Measurements from ENCODE around the gene IGSF3.

DNA sequence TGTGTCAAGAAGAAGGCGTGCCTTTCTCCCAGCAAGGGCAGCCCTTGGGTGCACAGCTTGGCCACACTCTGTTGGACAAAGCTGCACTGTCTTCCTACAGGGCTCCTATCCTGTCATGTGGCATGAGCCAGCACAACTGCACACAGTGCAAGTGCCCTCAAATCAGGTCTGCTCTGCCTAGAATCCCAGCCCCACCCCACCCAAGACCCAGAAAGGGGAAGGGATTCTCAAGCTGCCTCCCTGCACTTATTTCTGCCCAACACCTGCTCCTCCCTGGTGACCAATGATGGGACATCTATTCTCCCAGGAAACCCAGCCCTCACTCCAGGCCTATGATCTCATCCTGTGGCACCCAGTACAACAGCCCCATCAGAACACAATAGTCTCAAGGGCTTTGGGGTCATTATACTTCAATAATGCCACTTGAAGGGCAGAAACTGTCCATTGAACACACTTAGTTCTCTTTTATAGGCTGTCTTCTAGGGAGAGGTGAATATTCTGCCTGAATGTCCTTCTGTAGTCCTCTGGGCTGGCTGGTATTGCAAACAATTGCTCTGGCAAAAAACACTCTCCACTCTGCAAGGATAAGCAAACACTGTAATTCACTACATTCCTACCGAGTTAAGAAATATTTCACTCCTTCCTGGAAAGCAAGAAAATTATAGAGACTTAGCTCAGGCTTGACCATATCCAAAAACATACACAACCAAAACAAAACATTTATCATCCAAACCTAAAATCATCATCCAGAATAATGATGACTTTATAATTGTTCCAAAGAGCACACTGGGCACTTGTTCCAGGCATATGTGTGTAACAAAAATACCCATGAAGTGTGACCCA lies 43.1 kb upstream of the IGSF3 start:
- TF ChIP-seq POLR2AphosphoS5 (IDR thresholded peaks at IDR 0.05) (no peak), POLR2A (IDR thresholded peaks at IDR 0.05; ENCODE audit: low read depth) (no peak), EP300 (IDR thresholded peaks at IDR 0.05) (no peak)
- TF ChIP-seq, protein P1, sequence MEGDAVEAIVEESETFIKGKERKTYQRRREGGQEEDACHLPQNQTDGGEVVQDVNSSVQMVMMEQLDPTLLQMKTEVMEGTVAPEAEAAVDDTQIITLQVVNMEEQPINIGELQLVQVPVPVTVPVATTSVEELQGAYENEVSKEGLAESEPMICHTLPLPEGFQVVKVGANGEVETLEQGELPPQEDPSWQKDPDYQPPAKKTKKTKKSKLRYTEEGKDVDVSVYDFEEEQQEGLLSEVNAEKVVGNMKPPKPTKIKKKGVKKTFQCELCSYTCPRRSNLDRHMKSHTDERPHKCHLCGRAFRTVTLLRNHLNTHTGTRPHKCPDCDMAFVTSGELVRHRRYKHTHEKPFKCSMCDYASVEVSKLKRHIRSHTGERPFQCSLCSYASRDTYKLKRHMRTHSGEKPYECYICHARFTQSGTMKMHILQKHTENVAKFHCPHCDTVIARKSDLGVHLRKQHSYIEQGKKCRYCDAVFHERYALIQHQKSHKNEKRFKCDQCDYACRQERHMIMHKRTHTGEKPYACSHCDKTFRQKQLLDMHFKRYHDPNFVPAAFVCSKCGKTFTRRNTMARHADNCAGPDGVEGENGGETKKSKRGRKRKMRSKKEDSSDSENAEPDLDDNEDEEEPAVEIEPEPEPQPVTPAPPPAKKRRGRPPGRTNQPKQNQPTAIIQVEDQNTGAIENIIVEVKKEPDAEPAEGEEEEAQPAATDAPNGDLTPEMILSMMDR (IDR thresholded peaks at IDR 0.05): no peak
